ENCODE results near the gene PRDM11.

PRDM11 gene

DNA sequence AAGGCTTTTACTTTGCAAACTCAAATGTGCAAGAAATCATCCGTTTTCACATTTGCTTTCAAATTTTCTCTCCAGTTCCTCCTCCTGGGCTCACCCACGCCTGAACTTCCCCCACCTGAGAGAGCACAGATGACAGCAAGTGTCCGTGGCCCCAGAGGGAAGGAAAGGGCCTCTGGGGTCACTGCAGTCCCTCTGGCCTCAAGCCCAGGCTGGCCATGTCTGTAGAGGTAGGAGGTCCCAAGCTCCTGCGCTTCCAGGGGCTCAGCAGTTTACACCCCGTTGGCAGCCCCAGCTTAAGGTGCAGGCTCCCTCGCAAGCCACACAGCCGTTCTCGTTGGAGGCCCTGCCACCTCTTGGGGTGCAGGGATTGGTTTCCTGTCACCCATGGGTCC is 40.5 kb upstream of the PRDM11 start:
- Histone ChIP-seq H3K36me3 (ENCODE audit: insufficient read depth, low read length) (no peaks in the 10 kb centered on the region), H2AFZ (ENCODE audit: low read length) (no peak overlapping the region), H3K9me2 (ENCODE audit: low read depth, low read length) (no peaks in the 10 kb centered on the region), H3K4me2 (ENCODE audit: low read length) (no peak overlapping the region), H4K20me1 (ENCODE audit: insufficient read depth, low read length) (no peaks in the 10 kb centered on the region), H3K79me2 (ENCODE audit: insufficient read depth, low read length) (no peaks in the 10 kb centered on the region), H3K9me3 (ENCODE audit: low read length) (no peaks in the 10 kb centered on the region), H3K4me1 (ENCODE audit: insufficient read depth, low read length, severe bottlenecking) (no peaks in the 10 kb centered on the region), H3F3A (ENCODE audit: insufficient read depth, low read length) (no peaks in the 10 kb centered on the region), H3K9ac (ENCODE audit: low read length) (no peak overlapping the region), H3K27me3 (ENCODE audit: insufficient read depth, low read length) (no peaks in the 10 kb centered on the region), H3K27ac (ENCODE audit: low read depth, low read length, poor library complexity, severe bottlenecking) (no peak overlapping the region), H3K4me3 (ENCODE audit: low read depth, low read length, poor library complexity, severe bottlenecking) (no peak overlapping the region)
- TF ChIP-seq, protein P1, sequence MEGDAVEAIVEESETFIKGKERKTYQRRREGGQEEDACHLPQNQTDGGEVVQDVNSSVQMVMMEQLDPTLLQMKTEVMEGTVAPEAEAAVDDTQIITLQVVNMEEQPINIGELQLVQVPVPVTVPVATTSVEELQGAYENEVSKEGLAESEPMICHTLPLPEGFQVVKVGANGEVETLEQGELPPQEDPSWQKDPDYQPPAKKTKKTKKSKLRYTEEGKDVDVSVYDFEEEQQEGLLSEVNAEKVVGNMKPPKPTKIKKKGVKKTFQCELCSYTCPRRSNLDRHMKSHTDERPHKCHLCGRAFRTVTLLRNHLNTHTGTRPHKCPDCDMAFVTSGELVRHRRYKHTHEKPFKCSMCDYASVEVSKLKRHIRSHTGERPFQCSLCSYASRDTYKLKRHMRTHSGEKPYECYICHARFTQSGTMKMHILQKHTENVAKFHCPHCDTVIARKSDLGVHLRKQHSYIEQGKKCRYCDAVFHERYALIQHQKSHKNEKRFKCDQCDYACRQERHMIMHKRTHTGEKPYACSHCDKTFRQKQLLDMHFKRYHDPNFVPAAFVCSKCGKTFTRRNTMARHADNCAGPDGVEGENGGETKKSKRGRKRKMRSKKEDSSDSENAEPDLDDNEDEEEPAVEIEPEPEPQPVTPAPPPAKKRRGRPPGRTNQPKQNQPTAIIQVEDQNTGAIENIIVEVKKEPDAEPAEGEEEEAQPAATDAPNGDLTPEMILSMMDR (IDR thresholded peaks at IDR 0.05; ENCODE audit: low read length): no peak
- TF ChIP-seq EZH2 (IDR thresholded peaks at IDR 0.05; ENCODE audit: borderline replicate concordance, low read length): no peak

DNA sequence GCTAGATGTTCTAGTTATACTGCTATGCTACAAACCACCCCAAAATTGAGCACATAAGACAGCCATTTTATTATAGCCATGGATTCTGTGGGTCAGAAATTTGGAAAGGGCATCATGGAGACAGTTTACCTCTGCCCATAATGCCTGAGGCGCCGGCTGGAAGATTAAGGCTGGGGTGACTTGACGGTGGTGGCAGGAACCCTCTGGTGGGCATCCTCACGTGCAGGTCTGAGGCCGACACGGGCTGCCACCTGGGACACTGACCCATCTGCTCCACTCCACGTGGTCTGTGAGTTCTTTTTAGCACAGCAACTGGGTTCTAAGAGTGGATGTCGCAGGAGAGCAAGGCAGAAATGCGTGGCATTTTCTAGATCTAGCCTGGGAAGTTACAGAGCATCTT is 40.0 kb upstream of the PRDM11 start:
- H4K20me1 ChIP-seq (ENCODE audit: insufficient read depth, low read length): no peaks in the 10 kb centered on the region
- no peak overlapping the region for H2AFZ ChIP-seq (ENCODE audit: low read length)
- no peak overlapping the region for H3K27ac ChIP-seq (ENCODE audit: low read depth, low read length, poor library complexity, severe bottlenecking)
- H3K9me2 ChIP-seq (ENCODE audit: low read depth, low read length): no peaks in the 10 kb centered on the region
- H3K4me1 ChIP-seq (ENCODE audit: insufficient read depth, low read length, severe bottlenecking): no peaks in the 10 kb centered on the region
- H3K79me2 ChIP-seq (ENCODE audit: insufficient read depth, low read length): no peaks in the 10 kb centered on the region
- TF ChIP-seq, protein P1 (IDR thresholded peaks at IDR 0.05; ENCODE audit: low read length): no peak
- no peak for TF ChIP-seq EZH2 (IDR thresholded peaks at IDR 0.05; ENCODE audit: borderline replicate concordance, low read length)
- H3K4me3 ChIP-seq (ENCODE audit: low read depth, low read length, poor library complexity, severe bottlenecking): no peak overlapping the region
- no peaks in the 10 kb centered on the region for H3K9me3 ChIP-seq (ENCODE audit: low read length)
- no peak overlapping the region for H3K9ac ChIP-seq (ENCODE audit: low read length)
- no peaks in the 10 kb centered on the region for H3F3A ChIP-seq (ENCODE audit: insufficient read depth, low read length)
- H3K4me2 ChIP-seq (ENCODE audit: low read length): no peak overlapping the region
- no peaks in the 10 kb centered on the region for H3K27me3 ChIP-seq (ENCODE audit: insufficient read depth, low read length)
- H3K36me3 ChIP-seq (ENCODE audit: insufficient read depth, low read length): no peaks in the 10 kb centered on the region

DNA sequence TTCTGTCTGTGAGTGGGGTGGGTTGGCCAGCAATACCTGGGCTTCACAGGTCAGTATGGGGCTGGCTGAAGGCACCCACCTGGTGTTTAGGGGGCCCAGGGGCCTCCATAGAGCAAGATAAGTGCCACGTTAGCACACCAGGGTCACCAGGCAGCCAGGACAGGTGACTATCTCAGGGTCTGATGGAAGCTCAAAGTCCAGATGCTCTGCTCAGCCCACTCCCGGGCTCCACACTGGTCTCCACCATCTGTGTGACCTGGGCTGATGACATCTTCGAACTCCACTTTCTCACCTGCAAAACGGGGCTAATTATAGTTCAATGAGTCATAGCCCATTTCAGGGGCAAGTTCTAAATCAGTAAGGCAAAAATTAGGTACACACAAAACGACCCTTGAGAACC is 39.4 kb upstream of the PRDM11 start:
- Histone ChIP-seq H2AFZ (ENCODE audit: low read length) (no peak overlapping the region), H3K9me2 (ENCODE audit: low read depth, low read length) (no peaks in the 10 kb centered on the region), H4K20me1 (ENCODE audit: insufficient read depth, low read length) (no peaks in the 10 kb centered on the region), H3K4me1 (ENCODE audit: insufficient read depth, low read length, severe bottlenecking) (no peaks in the 10 kb centered on the region), H3K9me3 (ENCODE audit: low read length) (no peaks in the 10 kb centered on the region), H3F3A (ENCODE audit: insufficient read depth, low read length) (no peaks in the 10 kb centered on the region), H3K4me3 (ENCODE audit: low read depth, low read length, poor library complexity, severe bottlenecking) (no peak overlapping the region), H3K79me2 (ENCODE audit: insufficient read depth, low read length) (no peaks in the 10 kb centered on the region), H3K27ac (ENCODE audit: low read depth, low read length, poor library complexity, severe bottlenecking) (no peak overlapping the region), H3K27me3 (ENCODE audit: insufficient read depth, low read length) (no peaks in the 10 kb centered on the region), H3K4me2 (ENCODE audit: low read length) (no peak overlapping the region), H3K36me3 (ENCODE audit: insufficient read depth, low read length) (no peaks in the 10 kb centered on the region), H3K9ac (ENCODE audit: low read length) (no peak overlapping the region)
- no peak for TF ChIP-seq EZH2 (IDR thresholded peaks at IDR 0.05; ENCODE audit: borderline replicate concordance, low read length)
- TF ChIP-seq, protein P1 (IDR thresholded peaks at IDR 0.05; ENCODE audit: low read length): no peak

Data from OCI-LY1 (cell line).